Measurements from ENCODE around the gene RAF1.

DNA sequence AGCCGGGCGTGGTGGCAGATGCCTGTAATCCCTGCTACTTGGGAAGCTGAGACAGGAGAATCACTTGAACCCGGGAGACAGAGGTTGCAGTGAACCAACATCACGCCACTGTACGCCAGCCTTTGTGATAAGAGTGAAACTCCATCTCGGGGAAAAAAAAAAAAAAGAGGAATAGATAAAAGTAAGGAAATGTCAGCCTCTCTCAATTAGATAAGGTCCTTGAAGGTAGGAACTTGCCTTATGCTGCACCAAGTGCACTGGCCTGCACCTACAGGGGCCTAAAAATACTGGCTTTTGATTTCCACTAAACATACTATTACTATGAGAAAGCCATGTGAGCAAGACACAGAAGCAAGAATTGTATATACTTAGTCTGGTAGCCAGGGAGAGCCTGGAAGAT is 7.1 kb downstream of the RAF1 start:
- TF ChIP-seq SP1 (IDR thresholded peaks at IDR 0.05) = no peak
- no peak for TF ChIP-seq TARDBP (IDR thresholded peaks at IDR 0.05)
- no peak for TF ChIP-seq L3MBTL2 (conservative IDR thresholded peaks at IDR 0.05)
- TF ChIP-seq SUZ12 (IDR thresholded peaks at IDR 0.05) = no peak
- no peak for TF ChIP-seq FOXM1 (IDR thresholded peaks at IDR 0.05; ENCODE audit: borderline replicate concordance)
- no peak for TF ChIP-seq CTBP1 (IDR thresholded peaks at IDR 0.05; ENCODE audit: borderline replicate concordance)

Measured in HEK293T (cell line).